Endothelial cell of umbilical vein (primary cell): ENCODE data around the gene CDC20.

ENCODE experiments used
- EZH2 ChIP-seq: IDR thresholded peaks from 2 replicates; pipeline ENCODE4 v1.6.1; 2012; ENCODE audit warnings: borderline replicate concordance, low read depth, mild to moderate bottlenecking, moderate library complexity, low read length, inconsistent platforms; ENCODE audit not compliant: severe bottlenecking
- JUN ChIP-seq: IDR thresholded peaks from 2 replicates; pipeline ENCODE4 v1.6.1; 2011; ENCODE audit warnings: borderline replicate concordance, low read depth; ENCODE audit not compliant: insufficient read length, insufficient read depth
- POLR2A ChIP-seq: IDR thresholded peaks from 2 replicates; pipeline ENCODE4 v1.6.1; 2012; ENCODE audit warnings: low read depth, mild to moderate bottlenecking, control low read depth, low read length
- POLR2AphosphoS5 ChIP-seq: IDR thresholded peaks from 2 replicates; pipeline ENCODE4 v1.6.1; 2012; ENCODE audit warnings: low read depth, mild to moderate bottlenecking, control low read depth, low read length, moderate library complexity; ENCODE audit not compliant: insufficient read depth
- TF ChIP-seq, protein P1 (sequence below), 2 donors: IDR thresholded peaks; 1 replicate in 1 of 2; 2 replicates in 1 of 2; pipeline ENCODE4 v1.5.1; 2011; ENCODE audit warnings: low read length in 2 of 2, mild to moderate bottlenecking in 2 of 2, moderate library complexity in 2 of 2, control low read depth in 1 of 2, inconsistent platforms in 1 of 2, low read depth in 1 of 2; ENCODE audit not compliant: insufficient read depth in 1 of 2; ENCODE audit errors: extremely low read depth in 1 of 2

- TF ChIP-seq, protein P1, sequence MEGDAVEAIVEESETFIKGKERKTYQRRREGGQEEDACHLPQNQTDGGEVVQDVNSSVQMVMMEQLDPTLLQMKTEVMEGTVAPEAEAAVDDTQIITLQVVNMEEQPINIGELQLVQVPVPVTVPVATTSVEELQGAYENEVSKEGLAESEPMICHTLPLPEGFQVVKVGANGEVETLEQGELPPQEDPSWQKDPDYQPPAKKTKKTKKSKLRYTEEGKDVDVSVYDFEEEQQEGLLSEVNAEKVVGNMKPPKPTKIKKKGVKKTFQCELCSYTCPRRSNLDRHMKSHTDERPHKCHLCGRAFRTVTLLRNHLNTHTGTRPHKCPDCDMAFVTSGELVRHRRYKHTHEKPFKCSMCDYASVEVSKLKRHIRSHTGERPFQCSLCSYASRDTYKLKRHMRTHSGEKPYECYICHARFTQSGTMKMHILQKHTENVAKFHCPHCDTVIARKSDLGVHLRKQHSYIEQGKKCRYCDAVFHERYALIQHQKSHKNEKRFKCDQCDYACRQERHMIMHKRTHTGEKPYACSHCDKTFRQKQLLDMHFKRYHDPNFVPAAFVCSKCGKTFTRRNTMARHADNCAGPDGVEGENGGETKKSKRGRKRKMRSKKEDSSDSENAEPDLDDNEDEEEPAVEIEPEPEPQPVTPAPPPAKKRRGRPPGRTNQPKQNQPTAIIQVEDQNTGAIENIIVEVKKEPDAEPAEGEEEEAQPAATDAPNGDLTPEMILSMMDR (IDR thresholded peaks at IDR 0.05; ENCODE audit: extremely low read depth in 1 of 2, insufficient read depth in 1 of 2, low read depth in 1 of 2, low read length in 2 of 2): no peak
- TF ChIP-seq POLR2A (no peak), EZH2 (no peak), JUN (no peak), POLR2AphosphoS5 (no peak)
Measured at GRCh38 chr1:43398227-43398626, 39.4 kb downstream of the CDC20 start.
